Spleen (tissue), 7 donors: Measurements from ENCODE around the gene KRABD2.

ENCODE experiments used
- POLR2A ChIP-seq, 3 donors: fragments of 450-650 bp; IDR thresholded peaks; one replicate each; pipeline ENCODE4 v1.5.1; 2017; ENCODE audit warnings: antibody characterized with exemption in 3 of 3, mild to moderate bottlenecking in 1 of 3
- TF ChIP-seq, protein P1 (sequence below), 11 experiments: fragments of 200-600 bp in 7 of 11; fragments of 450-650 bp in 4 of 11; sonication (generic) in 4 of 11; IDR thresholded peaks in 8 of 11; conservative IDR thresholded peaks in 3 of 11; 1 replicate in 7 of 11; 2 replicates in 4 of 11; pipeline versions ENCODE4 v1.4.0 to v1.8.0; 2016 to 2021; ENCODE audit warnings: antibody characterized with exemption in 11 of 11, inconsistent platforms in 4 of 11, mild to moderate bottlenecking in 1 of 11
- donor health status: DM: no; HTN: no; CAD: no; lungs with moderate emphysema.
- donor health status: DM: no; HTN: no; CAD: no.
- donor health status: DM: no; HTN: no; CAD: no.

DNA sequence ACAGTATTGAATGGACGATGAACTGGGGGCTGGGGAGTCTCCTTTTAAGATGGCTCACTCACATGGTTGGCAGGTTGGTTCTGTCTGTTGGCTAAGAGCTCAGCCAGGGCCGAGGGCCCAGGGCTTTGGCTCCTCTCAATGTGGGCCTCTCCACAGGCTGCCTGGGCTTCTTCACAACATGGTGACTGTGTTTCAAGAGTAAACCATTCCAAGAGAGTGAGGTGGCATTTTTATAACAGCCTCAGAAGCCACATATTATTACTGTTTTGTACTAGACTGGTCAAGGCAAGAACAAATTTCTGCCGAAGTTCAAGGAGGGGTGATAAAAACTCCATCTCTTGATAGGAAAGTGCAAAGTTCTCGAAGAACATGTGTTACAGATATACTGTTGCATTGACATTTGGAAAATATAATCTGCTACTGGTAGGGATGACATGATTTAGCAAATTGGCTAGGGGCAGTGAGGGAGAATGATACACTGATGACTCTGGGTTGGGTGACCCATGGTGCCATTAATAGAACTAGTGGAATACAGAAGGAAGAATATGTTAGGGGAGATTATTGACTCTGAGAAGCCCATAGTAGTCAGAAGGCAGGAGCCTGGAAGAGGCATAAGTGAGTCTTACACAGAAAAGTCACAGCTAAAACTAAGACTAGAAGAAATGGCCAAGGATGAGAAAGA, 13.7 kb downstream of the KRABD2 start:
- TF ChIP-seq, protein P1, sequence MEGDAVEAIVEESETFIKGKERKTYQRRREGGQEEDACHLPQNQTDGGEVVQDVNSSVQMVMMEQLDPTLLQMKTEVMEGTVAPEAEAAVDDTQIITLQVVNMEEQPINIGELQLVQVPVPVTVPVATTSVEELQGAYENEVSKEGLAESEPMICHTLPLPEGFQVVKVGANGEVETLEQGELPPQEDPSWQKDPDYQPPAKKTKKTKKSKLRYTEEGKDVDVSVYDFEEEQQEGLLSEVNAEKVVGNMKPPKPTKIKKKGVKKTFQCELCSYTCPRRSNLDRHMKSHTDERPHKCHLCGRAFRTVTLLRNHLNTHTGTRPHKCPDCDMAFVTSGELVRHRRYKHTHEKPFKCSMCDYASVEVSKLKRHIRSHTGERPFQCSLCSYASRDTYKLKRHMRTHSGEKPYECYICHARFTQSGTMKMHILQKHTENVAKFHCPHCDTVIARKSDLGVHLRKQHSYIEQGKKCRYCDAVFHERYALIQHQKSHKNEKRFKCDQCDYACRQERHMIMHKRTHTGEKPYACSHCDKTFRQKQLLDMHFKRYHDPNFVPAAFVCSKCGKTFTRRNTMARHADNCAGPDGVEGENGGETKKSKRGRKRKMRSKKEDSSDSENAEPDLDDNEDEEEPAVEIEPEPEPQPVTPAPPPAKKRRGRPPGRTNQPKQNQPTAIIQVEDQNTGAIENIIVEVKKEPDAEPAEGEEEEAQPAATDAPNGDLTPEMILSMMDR (IDR thresholded peaks at IDR 0.05 in 8 of 11, conservative IDR thresholded peaks at IDR 0.05 in 3 of 11) = no peak
- no peak for TF ChIP-seq POLR2A (IDR thresholded peaks at IDR 0.05)
